Activated naive CD4-positive, alpha-beta T cell treated with anti-CD3 and anti-CD28 coated beads, Interleukin-2, amount 50 U/mL, for 72 hours (primary cell): ENCODE results near the gene ANKRD53. TPM values are rescaled to one million over a fixed set of nuclear protein-coding genes. Genes with fewer than 3 reads are reported as not detected.

Experiments used
- ATAC-seq, 2 donors: fragments of 150-1000 bp; cut with Tn5 transposase; 2 replicates each; pipeline ENCODE4 v1.10.0; 2021; ENCODE audit warnings: mild to moderate bottlenecking in 2 of 2, moderate library complexity in 2 of 2
- DNase-seq, 2 donors: peaks; one replicate each; pipeline ENCODE4 v3.0.0; 2021 to 2022; ENCODE audit warnings: low spot score in 2 of 2
- H3K27ac Mint-ChIP-seq, 2 donors: one replicate each; pipeline ENCODE4 v1.8.0; 2022; ENCODE audit warnings: mild to moderate bottlenecking in 2 of 2, mixed read lengths in 2 of 2
- H3K36me3 Mint-ChIP-seq, 2 donors: one replicate each; pipeline ENCODE4 v1.8.0; 2022; ENCODE audit warnings: mixed read lengths in 2 of 2
- H3K9me3 Mint-ChIP-seq, 2 donors: one replicate each; pipeline ENCODE4 v1.8.0; 2022; ENCODE audit warnings: mixed read lengths in 2 of 2
- total RNA-seq, 2 donors: library from RNA; stranded (reverse); gene quantifications; one replicate each; pipeline ENCODE4 v1.2.3, GENCODE V29; 2022

The ANKRD53 gene
- total RNA-seq, 2 donors from 2014 or later = 0.60 TPM; not detected in 1

DNA sequence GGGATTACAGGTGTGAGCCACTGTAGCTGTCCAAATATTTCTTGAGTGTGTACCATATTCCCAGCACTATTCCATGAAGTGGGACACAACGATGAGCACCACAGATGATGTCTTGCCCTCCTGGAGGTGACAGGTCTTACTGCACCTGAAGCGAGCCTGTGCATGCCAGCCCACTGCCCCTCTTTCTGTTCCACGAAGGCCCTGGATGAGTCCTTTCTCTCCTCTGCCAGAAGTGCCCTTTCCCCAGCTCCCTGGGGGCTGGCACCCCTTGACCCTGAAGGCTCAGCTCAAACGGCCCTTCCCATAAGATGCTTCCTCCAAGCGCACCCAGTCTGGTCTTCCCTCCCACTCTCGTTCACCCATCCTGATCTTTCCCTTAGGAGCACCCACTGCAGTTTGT, 37.2 kb upstream of the ANKRD53 start:
- ATAC-seq (no peak), DNase-seq (no peak)
- Mint-ChIP-seq H3K9me3 (no peaks in the 10 kb centered on the region), H3K36me3 (no peaks in the 10 kb centered on the region), H3K27ac (no peak overlapping the region)

DNA sequence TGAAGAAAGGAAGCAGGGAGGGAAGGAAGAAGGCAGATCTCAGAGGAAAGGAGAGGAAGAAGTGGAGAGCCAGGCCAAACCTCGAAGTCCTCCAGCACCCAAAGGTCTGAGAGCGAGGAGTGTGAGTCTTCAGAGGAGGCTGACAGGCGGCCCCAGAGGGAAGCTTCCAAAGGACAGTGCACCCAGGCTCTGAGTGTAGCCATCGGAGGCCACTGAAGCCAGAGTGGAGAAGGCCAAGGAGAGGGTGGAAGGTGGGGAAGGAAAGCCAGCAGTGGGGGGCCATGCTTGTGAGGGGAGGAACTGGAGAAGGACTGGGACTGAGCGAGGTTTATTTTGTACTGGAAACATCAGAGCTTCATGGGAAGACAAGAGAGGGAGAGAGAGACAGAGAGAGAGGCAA, 36.7 kb upstream of the ANKRD53 start:
- no peaks in the 10 kb centered on the region for H3K9me3 Mint-ChIP-seq
- H3K36me3 Mint-ChIP-seq = no peaks in the 10 kb centered on the region
- DNase-seq (no peak), ATAC-seq (no peak)
- no peak overlapping the region for H3K27ac Mint-ChIP-seq

DNA sequence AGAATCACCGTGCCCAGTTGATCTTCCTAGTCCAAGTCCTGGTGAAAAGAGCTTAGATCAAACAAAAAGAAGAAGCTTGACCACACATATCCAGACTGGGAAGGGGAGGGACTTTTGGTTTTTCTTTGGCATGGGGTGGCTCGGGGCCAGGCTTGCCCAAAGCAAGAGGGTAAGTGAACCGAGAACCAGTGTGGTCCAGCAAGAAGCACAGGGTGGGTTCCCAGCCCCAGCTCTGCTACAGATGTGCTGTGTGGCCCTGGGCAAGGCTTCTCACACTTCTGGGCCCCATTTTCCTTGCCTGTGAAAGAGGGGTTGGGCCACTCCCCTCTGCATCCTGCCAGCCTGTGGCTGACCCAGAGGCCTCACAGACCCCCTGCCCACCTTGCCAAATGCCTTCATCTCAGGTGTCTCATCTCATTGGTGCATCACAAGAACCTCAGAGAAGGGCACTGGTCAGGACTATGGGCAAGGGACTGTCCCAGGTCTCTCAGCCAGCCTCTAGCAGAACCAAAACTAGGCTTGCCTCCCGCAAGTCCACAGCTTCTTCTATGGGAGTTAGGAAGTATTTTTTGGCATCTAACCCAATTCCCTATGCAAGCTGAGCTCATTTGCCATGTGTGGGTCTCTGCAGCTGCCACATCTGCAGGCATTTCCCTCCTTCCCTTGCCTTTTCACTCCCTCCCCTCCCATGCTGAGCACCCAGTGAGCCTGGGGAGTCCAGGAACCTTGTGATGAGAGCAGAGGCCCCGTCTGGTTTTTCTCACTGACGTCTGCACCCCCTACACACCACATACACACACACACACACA, 35.8 kb upstream of the ANKRD53 start:
- no peaks in the 10 kb centered on the region for H3K36me3 Mint-ChIP-seq

DNA sequence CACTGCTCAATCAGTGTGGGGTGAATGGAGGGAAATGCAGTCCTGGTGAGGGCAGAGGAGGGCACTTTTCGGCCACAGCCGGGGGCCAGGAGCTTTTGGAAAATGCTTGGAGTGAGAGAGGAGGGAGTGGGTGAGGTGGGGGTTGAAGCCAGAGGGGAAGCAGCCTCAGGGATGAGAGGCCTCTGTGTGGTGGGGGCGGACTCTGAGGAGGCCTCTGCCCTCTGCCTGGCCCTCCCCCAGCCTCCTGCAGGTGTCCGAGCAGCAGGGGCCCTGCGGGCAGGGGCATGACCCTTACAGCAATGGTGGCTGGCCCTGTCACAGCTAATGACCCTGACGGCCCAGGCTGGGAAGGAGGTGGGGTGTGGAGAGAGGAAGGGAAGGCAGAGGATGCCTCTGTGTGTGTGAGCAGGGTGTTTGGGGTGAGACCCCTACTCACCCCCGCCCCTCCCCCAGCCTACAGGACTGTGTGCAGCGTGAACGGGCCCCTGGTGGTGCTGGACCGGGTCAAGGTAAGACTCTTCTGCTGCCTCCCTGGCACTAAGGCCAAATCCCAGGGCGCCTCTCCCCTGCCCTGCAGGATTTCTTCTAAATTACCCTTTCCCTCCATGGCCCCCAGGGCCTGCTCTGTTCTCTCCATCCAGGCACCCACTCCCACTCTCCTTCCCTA, 35.1 kb upstream of the ANKRD53 start:
- Mint-ChIP-seq H3K36me3 (no peaks in the 10 kb centered on the region), H3K9me3 (no peaks in the 10 kb centered on the region), H3K27ac (peak overlapping the region in 1 of 2 donors; percentile 79)
- ATAC-seq = no peak
- no peak for DNase-seq

More for the DNA sequence above, 35.8 kb upstream of the ANKRD53 start:
- no peaks in the 10 kb centered on the region for H3K9me3 Mint-ChIP-seq
- ATAC-seq (no peak), DNase-seq (no peak)
- H3K27ac Mint-ChIP-seq = no peak overlapping the region

DNA sequence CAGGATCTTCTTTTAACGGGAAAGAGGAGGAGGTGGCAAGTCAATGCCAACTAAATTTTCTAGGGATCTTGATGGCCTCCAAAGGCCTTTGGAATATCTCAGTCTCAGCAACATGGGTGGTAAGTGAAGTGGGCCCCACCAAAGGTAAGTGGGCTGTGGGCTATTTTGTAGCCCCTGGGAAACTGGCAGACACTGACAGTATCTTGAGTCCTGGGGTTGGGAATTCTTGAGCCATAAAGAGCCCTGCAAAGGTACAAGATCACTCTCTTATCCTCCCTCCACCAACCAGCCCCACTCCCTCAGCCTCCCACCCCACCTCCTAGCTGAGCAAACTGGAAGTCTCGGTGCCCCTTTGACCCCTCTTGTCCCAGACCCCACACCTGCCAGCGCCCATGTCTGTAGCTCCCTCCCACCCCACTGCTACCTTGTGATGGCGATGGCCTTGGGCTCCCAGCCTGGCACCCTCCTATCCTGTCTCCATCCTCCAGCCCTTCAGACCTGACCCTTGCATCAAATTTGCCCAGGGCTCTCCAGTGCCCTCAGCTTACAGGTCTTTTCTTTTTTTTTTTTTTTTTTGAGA, 34.2 kb upstream of the ANKRD53 start:
- Mint-ChIP-seq H3K36me3 (no peaks in the 10 kb centered on the region), H3K9me3 (no peaks in the 10 kb centered on the region), H3K27ac (peak overlapping the region in 1 of 2 donors; percentile 79)
- DNase-seq (no peak), ATAC-seq (no peak)

DNA sequence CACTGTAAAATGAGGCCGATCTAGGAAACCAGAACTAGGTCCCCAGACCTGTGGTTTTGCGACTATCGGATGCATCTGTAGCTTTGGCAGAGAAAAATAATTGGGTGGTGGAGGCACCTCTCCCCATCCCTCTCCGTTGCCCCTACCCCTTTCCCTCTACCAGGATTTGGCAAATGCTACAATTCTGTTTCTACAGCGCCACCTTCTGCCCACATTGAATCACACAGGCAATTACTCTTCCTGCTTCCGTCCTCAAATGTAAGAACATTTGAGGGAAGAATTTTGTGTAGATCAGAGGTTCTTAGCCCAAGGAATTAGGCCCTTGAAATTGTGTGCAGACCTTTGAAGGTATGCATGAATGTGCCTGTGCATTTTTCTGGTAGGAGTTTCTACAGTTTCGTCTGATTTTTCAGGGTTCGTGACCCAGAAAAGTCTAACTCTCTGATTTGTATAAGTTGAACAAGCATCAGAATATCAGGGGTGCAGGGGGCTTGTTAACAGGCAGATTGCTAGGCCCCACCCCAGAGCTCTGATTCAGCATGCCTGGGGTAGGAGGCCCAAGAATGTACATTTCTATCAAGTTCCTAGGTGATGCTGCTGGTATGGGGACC, 31.5 kb upstream of the ANKRD53 start:
- DNase-seq = peak; percentile 54 to 68
- Mint-ChIP-seq H3K27ac (no peak overlapping the region), H3K36me3 (no peaks in the 10 kb centered on the region), H3K9me3 (no peaks in the 10 kb centered on the region)
- ATAC-seq = peak; percentile 23 to 49

DNA sequence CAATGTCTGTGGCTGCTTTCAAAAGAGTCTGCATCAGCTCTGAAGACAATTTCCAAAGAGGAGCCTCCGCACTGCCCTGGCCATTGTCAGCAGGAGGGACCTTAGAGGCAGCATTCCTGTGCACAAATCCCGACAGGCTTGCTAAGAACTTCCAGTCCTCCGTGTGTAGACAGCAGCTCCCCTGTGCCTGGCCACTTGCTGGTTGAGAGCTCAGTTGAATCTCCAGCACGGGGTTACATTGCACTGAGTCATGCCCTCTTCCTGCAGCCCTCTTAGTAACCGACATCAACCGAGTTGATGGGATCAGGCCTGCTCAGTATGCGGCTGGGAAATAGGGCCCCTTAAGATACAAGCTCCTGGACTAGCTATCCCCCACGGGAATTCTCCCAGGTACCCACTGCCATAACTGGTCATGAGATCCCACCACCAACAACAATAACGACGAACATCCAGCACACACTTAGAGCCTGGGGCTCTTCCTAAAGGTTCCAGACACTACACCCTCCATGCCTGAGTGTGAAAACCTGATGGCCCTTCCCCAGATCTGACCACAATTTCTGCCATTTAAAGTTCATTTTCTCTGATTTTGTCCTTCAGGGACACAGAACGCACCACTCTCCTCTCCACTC, 30.8 kb upstream of the ANKRD53 start:
- no peaks in the 10 kb centered on the region for H3K9me3 Mint-ChIP-seq
- H3K36me3 Mint-ChIP-seq = no peaks in the 10 kb centered on the region
- ATAC-seq = peak; percentile 54 to 67
- peak overlapping the region in 1 of 2 donors; percentile 42 for H3K27ac Mint-ChIP-seq
- DNase-seq = peak in 1 of 2 donors; percentile 52

DNA sequence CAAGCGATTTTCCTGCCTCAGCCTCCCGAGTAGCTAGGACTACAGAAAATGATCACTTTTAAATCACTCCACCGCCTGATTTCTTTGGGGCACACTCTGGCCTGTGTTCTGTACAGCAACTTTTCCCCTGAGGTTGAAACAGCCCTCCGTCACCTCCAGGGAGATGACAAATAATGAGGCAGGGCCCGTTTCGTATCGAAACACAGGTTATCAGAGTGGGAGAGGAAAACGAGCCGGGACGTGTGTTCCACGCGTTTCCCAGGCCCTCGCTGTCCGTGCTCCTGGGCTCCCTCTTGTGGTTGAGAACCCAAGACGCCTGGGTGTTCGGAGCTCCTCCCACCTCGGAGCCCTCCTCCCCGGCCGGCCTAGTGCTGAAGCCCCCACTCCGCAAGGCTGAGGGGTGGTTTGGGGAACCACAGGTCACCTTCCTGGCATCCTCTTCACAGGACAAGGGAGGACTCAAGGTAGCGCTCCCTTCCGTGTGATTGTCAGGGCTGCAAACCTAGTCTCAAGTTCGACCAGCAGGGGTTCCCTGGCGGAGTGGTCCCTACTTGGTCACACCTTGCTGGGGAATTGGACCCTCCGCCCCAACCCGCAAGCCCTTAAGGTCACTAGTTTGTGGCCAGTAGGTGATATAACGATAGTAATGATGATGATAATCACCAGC, 30.0 kb upstream of the ANKRD53 start:
- ATAC-seq = peak; percentile 92 to 93
- Mint-ChIP-seq H3K9me3 (no peaks in the 10 kb centered on the region), H3K36me3 (no peaks in the 10 kb centered on the region), H3K27ac (peak overlapping the region in 1 of 2 donors; percentile 42)
- peak; percentile 77 to 87 for DNase-seq

DNA sequence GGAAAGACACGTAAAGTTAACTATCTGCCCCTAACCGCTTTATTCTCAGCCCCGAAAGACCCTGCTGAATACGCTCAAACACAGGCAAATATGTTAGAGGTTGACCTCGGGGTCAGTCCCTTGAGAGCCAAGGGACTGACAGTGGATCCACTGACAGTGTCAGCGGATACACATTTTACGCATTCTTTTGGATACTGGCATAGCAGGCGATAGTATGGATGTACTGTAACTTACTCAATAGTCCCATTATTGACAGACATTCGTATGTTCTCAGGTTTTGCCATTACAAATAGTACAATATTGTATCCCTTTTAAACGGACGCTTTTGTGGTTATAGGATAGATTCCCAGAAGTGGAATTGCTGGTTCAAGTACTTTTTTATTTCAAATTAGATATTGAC, 29.3 kb upstream of the ANKRD53 start:
- no peaks in the 10 kb centered on the region for H3K36me3 Mint-ChIP-seq
- H3K27ac Mint-ChIP-seq = no peak overlapping the region
- H3K9me3 Mint-ChIP-seq = no peaks in the 10 kb centered on the region
- no peak for ATAC-seq
- DNase-seq = no peak

DNA sequence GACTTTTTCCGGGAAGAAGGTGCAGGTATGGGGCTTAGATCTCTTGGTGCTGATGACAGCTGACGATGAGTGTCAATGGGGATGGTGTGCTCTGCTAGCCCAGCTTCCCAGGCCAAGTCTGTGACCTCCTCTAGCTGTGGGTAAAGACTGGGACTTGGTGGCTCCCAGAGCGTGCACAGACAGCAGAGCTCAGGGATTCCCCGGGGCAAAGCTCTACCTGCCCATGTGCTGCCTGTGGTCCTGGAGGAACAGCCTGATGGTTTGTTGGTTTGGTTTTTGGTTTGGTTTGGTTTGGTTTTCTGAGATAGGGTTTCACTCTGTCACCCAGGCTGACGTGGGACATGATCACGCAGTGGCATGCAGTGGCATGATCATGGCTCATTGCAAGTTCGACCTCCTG, 23.5 kb upstream of the ANKRD53 start:
- ATAC-seq = no peak
- Mint-ChIP-seq H3K9me3 (no peaks in the 10 kb centered on the region), H3K36me3 (no peaks in the 10 kb centered on the region), H3K27ac (no peak overlapping the region)
- DNase-seq = peak in 1 of 2 donors; percentile 40

DNA sequence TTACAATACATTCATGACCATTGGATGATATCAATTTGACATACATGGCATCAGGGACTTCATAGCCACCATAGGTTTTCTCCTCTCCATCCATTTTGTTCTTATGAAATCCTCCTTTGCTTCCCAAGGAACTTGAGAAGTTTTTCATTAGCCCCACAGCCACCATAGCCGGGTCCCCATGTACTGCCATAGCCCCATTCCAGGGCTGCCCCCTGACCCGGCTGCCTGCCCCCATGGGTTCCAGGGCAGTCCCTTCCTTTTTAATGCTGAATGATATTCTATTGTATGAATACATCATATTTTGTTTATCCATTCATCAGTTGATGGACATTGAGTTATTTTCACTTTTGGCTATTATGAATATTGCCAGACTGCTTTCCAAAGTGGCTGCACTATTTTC, 22.3 kb upstream of the ANKRD53 start:
- Mint-ChIP-seq H3K36me3 (no peaks in the 10 kb centered on the region), H3K27ac (no peak overlapping the region), H3K9me3 (no peaks in the 10 kb centered on the region)
- ATAC-seq (no peak), DNase-seq (no peak)

DNA sequence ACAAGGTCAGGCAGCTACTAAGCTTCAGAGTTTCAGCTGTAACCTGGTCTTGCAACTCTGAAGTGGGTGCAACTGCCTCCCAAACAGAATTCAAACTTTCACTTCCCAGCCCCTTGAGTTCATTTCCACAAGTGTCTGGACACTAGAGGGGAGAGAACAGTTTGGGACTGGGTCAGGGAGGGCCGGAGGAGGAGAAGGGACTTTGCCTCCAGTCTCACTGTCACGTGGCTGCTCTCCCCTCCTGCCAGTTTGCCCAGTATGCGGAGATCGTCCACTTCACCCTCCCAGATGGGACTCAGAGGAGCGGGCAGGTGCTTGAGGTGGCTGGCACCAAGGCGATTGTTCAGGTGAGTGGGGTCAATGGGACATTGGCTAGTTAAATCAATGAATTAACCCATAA, 20.6 kb upstream of the ANKRD53 start:
- no peak for DNase-seq
- Mint-ChIP-seq H3K36me3 (no peaks in the 10 kb centered on the region), H3K9me3 (no peaks in the 10 kb centered on the region), H3K27ac (no peak overlapping the region)
- ATAC-seq = no peak

DNA sequence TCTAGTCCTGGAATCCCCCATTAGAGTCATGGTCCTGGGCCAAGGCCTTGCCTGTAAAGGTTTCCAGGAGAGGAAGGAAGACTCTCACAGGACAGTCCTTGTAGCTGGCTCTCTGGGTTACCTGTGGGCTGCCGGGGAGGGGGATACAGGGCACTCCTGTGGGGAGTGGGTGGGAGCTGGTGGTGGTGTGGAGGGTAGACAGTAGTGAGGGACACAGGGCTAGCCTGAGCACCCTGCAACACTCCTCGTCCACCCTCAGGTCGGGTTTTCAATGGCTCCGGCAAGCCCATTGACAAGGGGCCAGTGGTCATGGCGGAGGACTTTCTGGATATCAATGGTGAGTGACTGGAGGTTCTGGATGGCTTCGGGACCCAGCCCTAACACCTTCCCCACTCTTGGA, 19.7 kb upstream of the ANKRD53 start:
- no peak for ATAC-seq
- H3K9me3 Mint-ChIP-seq = no peaks in the 10 kb centered on the region

DNA sequence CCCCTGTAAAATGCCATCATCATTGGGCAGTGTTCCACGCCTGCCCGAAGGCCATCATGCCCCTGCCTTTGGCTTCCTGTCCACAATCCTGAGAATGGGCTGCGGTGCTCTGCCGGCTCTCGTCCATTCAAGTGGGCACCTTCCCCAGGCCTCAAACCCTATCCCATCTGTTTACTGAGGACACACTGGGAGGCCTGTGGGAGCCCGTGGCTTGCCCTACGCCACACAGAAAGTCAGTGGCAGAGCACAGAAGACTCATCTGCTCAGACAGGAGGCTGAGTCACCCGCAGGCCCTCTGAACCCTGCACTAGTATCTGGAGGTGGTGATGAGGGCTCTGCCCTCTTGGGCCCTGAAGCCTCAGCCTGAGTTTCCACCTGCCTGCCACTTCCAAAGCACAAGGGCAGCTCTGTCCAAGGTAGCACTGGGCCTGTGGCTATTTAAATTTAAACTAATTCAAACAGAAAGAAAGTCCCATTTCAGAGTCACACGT, 19.1 kb upstream of the ANKRD53 start:
- Mint-ChIP-seq H3K36me3 (no peaks in the 10 kb centered on the region), H3K27ac (peak overlapping the region in 1 of 2 donors; percentile 15), H3K9me3 (no peaks in the 10 kb centered on the region)
- DNase-seq = peak; percentile 2 to 50
- ATAC-seq = peak in 1 of 2 donors; percentile 43

More for the DNA sequence above, 19.7 kb upstream of the ANKRD53 start:
- Mint-ChIP-seq H3K36me3 (no peaks in the 10 kb centered on the region), H3K27ac (peak overlapping the region in 1 of 2 donors; percentile 15)
- DNase-seq = peak in 1 of 2 donors; percentile 2

DNA sequence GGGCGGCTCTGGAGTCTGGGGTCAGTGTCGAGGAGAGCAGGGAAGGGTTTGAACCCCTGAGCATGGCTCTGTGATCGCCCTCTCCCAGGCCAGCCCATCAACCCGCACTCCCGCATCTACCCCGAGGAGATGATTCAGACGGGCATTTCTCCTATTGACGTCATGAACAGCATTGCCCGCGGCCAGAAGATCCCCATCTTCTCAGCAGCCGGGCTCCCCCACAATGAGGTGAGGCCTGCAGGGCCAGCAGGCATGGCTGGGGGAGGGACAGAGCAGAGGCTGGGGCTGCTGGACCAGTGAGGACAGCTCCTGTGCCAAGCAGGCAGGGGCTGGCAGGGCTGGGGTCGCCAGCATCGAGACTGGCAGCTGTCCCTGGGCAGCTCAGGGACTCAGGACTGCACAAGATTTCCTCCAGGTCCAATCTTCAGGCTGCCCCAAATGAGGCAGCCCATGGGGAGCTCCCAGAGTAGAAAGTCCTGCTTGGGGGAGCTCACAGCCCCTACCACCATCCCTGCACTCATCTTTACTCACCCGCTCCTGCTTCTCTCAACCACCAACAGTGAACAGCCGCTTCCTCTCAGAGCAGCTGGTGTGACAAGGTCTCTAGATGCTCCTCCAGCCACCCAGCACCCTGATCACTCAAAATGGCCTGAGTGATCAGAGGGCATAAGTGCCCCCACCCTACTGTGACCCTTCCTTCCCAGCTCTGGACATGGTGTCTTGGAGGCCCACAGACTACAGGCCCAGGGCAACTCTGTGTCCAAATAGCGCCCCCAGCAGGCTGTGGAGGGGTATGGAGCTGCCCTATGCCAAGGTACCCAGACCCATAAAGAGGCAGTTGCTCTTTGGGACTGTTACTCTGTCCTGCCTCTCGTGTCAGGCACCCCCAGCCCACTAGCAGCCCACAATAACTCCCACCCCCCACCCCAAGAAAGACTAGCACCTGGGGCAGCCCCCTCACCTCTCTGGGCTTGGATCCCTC, 18.3 kb upstream of the ANKRD53 start:
- Mint-ChIP-seq H3K27ac (no peak overlapping the region), H3K36me3 (no peaks in the 10 kb centered on the region), H3K9me3 (no peaks in the 10 kb centered on the region)
- DNase-seq (peak; percentile 18 to 54), ATAC-seq (no peak)
